A673 (cell line): ENCODE measurements around the gene ASIC2. TPM values are rescaled to one million over a fixed set of nuclear protein-coding genes. Genes with fewer than 3 reads are reported as not detected.

ENCODE experiments used
- BruUV-seq: library from RNA; stranded (reverse); fragments of 400-500 nt; replicated peaks from 2 replicates; lab custom pipeline; 2021; lab: Mats Ljungman, UMichigan
- CTCF ChIA-PET: fragments of 300-600 bp; sonication (Branson Sonifier 250); formaldehyde crosslinking; loops from one replicate; lab custom pipeline; 2022; ENCODE audit warnings: antibody characterized with exemption; lab: Charles Lee
- POLR2A ChIA-PET: fragments of 300-600 bp; sonication (Branson Sonifier 250); formaldehyde crosslinking; loops from one replicate; lab custom pipeline; 2022; ENCODE audit warnings: antibody characterized with exemption; ENCODE audit not compliant: low non-redundant PET; lab: Charles Lee
- DNase-seq: peaks from one replicate; pipeline ENCODE4 v3.0.0-alpha.2; 2015; ENCODE audit warnings: low spot score
- H3K27ac ChIP-seq: fragments of 200-600 bp; sonication (generic); 2 replicates; pipeline ENCODE4 v1.5.1; 2016; ENCODE audit warnings: mixed run types, low read depth, mild to moderate bottlenecking, mixed read lengths, antibody characterized with exemption, low read length; ENCODE audit not compliant: poor library complexity, severe bottlenecking
- H3K27me3 ChIP-seq: fragments of 200-600 bp; sonication (generic); replicated peaks from 2 replicates; pipeline ENCODE4 v1.6.1; 2017; ENCODE audit warnings: mixed run types, low read depth, mild to moderate bottlenecking, mixed read lengths, antibody characterized with exemption, low read length; ENCODE audit not compliant: insufficient read depth, poor library complexity
- H3K36me3 ChIP-seq: fragments of 200-600 bp; sonication (generic); 2 replicates; pipeline ENCODE4 v1.6.1; 2016; ENCODE audit warnings: mixed run types, mild to moderate bottlenecking, mixed read lengths, antibody characterized with exemption, low read length; ENCODE audit not compliant: insufficient read depth, poor library complexity, severe bottlenecking
- H3K4me1 ChIP-seq: fragments of 200-600 bp; sonication (generic); 2 replicates; pipeline ENCODE4 v1.6.1; 2017; ENCODE audit warnings: mixed run types, mild to moderate bottlenecking, mixed read lengths, antibody characterized with exemption, low read length; ENCODE audit not compliant: insufficient read depth, poor library complexity, severe bottlenecking
- H3K4me3 ChIP-seq: fragments of 200-600 bp; sonication (generic); 2 replicates; pipeline ENCODE4 v1.5.1; 2016; ENCODE audit warnings: low read depth, mixed run types, mild to moderate bottlenecking, mixed read lengths, low read length; ENCODE audit not compliant: poor library complexity, severe bottlenecking
- H3K9me3 ChIP-seq: fragments of 200-600 bp; sonication (generic); 2 replicates; pipeline ENCODE4 v1.6.1; 2016; ENCODE audit warnings: mixed run types, low read depth, mild to moderate bottlenecking, mixed read lengths, antibody characterized with exemption, low read length; ENCODE audit not compliant: poor library complexity, severe bottlenecking
- EZH2 ChIP-seq: fragments of 200-600 bp; sonication (generic); IDR thresholded peaks from 2 replicates; pipeline ENCODE4 v1.6.1; 2017; ENCODE audit warnings: borderline replicate concordance, low read depth, mild to moderate bottlenecking, mixed read lengths, antibody characterized with exemption, low read length; ENCODE audit not compliant: poor library complexity, severe bottlenecking
- intact Hi-C: fragments of 100-400 bp; cut with micrococcal nuclease; formaldehyde crosslinking; loops from one replicate; pipeline ENCODE4 v1.10.0; 2022; ENCODE audit not compliant: unreplicated experiment
- total RNA-seq: library from RNA; stranded (reverse); gene quantifications from 2 replicates; pipeline ENCODE4 v1.2.3, GENCODE V29; 2021
- TF ChIP-seq, protein P1 (sequence below): fragments of 300-800, 200-600 bp; sonication (generic); conservative IDR thresholded peaks from 2 replicates; pipeline ENCODE4 v1.5.1; 2017; ENCODE audit warnings: low read depth, mild to moderate bottlenecking, antibody characterized with exemption, low read length, moderate library complexity, mixed read lengths

Gene ASIC2
- total RNA-seq, 1 experiment from 2014 or later: 8.6 TPM

DNA sequence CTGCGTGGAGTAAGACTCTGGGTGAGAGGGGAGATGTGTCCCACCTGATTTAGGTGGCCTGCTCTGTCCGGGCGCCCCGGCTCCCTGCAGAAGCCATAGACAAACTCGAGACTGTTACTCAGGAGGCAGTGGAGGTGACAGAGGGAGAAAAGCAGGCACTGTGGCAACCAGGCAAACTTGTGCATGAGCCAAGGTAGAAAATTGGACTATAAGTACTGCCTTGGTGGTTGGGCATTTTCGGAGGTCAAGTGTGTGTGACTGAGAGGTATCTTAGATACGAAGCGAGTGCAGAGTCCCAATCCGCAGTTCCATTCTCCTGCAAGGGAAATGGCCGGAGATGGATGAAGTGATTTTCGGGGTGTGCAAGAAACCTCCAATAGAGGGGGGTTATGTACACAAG lies 328.6 kb downstream of the ASIC2 start:
- ChIA-PET CTCF (no interaction called here), POLR2A (no interaction called here)
- Histone ChIP-seq H3K36me3 (no peaks in the 10 kb centered on the region), H3K9me3 (no peaks in the 10 kb centered on the region), H3K27ac (no peak overlapping the region), H3K4me3 (no peak overlapping the region), H3K4me1 (no peaks in the 10 kb centered on the region), H3K27me3 (no peaks in the 10 kb centered on the region)
- no TSS peak for BruUV-seq
- no peak for TF ChIP-seq EZH2
- TF ChIP-seq, protein P1, sequence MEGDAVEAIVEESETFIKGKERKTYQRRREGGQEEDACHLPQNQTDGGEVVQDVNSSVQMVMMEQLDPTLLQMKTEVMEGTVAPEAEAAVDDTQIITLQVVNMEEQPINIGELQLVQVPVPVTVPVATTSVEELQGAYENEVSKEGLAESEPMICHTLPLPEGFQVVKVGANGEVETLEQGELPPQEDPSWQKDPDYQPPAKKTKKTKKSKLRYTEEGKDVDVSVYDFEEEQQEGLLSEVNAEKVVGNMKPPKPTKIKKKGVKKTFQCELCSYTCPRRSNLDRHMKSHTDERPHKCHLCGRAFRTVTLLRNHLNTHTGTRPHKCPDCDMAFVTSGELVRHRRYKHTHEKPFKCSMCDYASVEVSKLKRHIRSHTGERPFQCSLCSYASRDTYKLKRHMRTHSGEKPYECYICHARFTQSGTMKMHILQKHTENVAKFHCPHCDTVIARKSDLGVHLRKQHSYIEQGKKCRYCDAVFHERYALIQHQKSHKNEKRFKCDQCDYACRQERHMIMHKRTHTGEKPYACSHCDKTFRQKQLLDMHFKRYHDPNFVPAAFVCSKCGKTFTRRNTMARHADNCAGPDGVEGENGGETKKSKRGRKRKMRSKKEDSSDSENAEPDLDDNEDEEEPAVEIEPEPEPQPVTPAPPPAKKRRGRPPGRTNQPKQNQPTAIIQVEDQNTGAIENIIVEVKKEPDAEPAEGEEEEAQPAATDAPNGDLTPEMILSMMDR: no peak
- intact Hi-C loops: no loop called here
- no peak for DNase-seq
